Neuronal stem cell (in vitro differentiated cells): ENCODE results near the gene PHKG1.
"Not testable (repeated sequence)": the region's sequence is repeated elsewhere in the genome, so short reads cannot be mapped to it uniquely, and the experiment has no call there.

Experiments
- DNase-seq: peaks from one replicate; pipeline ENCODE4 v3.0.0-alpha.2; 2013; ENCODE audit warnings: low spot score
- H2AFZ ChIP-seq: one replicate; pipeline ENCODE4 v1.6.1; 2013; ENCODE audit warnings: mild to moderate bottlenecking, low read length, inconsistent platforms
- H2AK5ac ChIP-seq: 2 replicates; pipeline ENCODE4 v1.6.1; 2013; ENCODE audit warnings: low read depth, mild to moderate bottlenecking, inconsistent platforms, low read length, moderate library complexity, mixed read lengths
- H2BK120ac ChIP-seq: 2 replicates; pipeline ENCODE4 v1.6.1; 2013; ENCODE audit warnings: low read depth, mild to moderate bottlenecking, inconsistent platforms, low read length, moderate library complexity, mixed read lengths
- H2BK12ac ChIP-seq: one replicate; pipeline ENCODE4 v1.6.1; 2013; ENCODE audit warnings: low read length, inconsistent platforms
- H2BK15ac ChIP-seq: 2 replicates; pipeline ENCODE4 v1.6.1; 2013; ENCODE audit warnings: mild to moderate bottlenecking, low read length, inconsistent platforms, mixed read lengths
- H2BK5ac ChIP-seq: one replicate; pipeline ENCODE4 v1.6.1; 2013; ENCODE audit warnings: inconsistent platforms, mild to moderate bottlenecking, low read length, moderate library complexity
- H3K14ac ChIP-seq: one replicate; pipeline ENCODE4 v1.6.1; 2013; ENCODE audit warnings: low read length, inconsistent platforms
- H3K18ac ChIP-seq: 2 replicates; pipeline ENCODE4 v1.6.1; 2013; ENCODE audit warnings: low read length, inconsistent platforms
- H3K23ac ChIP-seq: 2 replicates; pipeline ENCODE4 v1.6.1; 2013; ENCODE audit warnings: low read depth, mild to moderate bottlenecking, mixed read lengths, low read length, inconsistent platforms; ENCODE audit not compliant: poor library complexity
- H3K27ac ChIP-seq: replicated peaks from 3 replicates; pipeline ENCODE4 v1.5.1; 2013; ENCODE audit warnings: low read length, inconsistent platforms
- H3K27me3 ChIP-seq, 3 experiments: 2 replicates each; pipeline ENCODE4 v1.6.1; 2013; ENCODE audit warnings: low read length in 3 of 3, mild to moderate bottlenecking in 2 of 3, inconsistent platforms in 1 of 3, low read depth in 1 of 3, mixed read lengths in 1 of 3, moderate library complexity in 1 of 3; ENCODE audit not compliant: control insufficient read depth in 3 of 3, insufficient read depth in 3 of 3
- H3K36me3 ChIP-seq, 2 donors: replicated peaks in 1 of 2; 2 replicates each; pipeline ENCODE4 v1.6.1; 2013; ENCODE audit warnings: low read length in 2 of 2; ENCODE audit not compliant: control insufficient read depth in 2 of 2, insufficient read depth in 2 of 2
- H3K4ac ChIP-seq: 2 replicates; pipeline ENCODE4 v1.6.1; 2013; ENCODE audit warnings: inconsistent platforms, mild to moderate bottlenecking, low read length, moderate library complexity
- H3K4me1 ChIP-seq, 2 donors: 1 replicate in 1 of 2; 2 replicates in 1 of 2; pipeline ENCODE4 v1.6.1; 2013; ENCODE audit warnings: low read length in 2 of 2, low read depth in 1 of 2; ENCODE audit not compliant: control insufficient read depth in 2 of 2, insufficient read depth in 1 of 2
- H3K4me2 ChIP-seq: one replicate; pipeline ENCODE4 v1.6.1; 2013; ENCODE audit warnings: mild to moderate bottlenecking, low read length, inconsistent platforms; ENCODE audit not compliant: insufficient read depth, poor library complexity, severe bottlenecking
- H3K4me3 ChIP-seq, 2 donors: 2 replicates each; pipeline ENCODE4 v1.5.1; 2013; ENCODE audit warnings: low read length in 2 of 2, mild to moderate bottlenecking in 2 of 2, inconsistent platforms in 1 of 2, moderate library complexity in 1 of 2
- H3K79me1 ChIP-seq: one replicate; pipeline ENCODE4 v1.6.1; 2013; ENCODE audit warnings: low read depth, mild to moderate bottlenecking, inconsistent platforms, low read length, moderate library complexity
- H3K9ac ChIP-seq: one replicate; pipeline ENCODE4 v1.6.1; 2013; ENCODE audit warnings: mild to moderate bottlenecking, low read depth, low read length, inconsistent platforms; ENCODE audit not compliant: poor library complexity
- H3K9me3 ChIP-seq, 2 donors: replicated peaks in 1 of 2; 2 replicates each; pipeline versions ENCODE3 to v1.6.1; 2013; ENCODE audit warnings: low read length in 2 of 2, mild to moderate bottlenecking in 2 of 2, inconsistent platforms in 1 of 2, low read depth in 1 of 2, mixed read lengths in 1 of 2, moderate library complexity in 1 of 2; ENCODE audit not compliant: control insufficient read depth in 2 of 2, insufficient read depth in 1 of 2
- H4K8ac ChIP-seq: one replicate; pipeline ENCODE4 v1.6.1; 2013; ENCODE audit warnings: low read depth, mild to moderate bottlenecking, inconsistent platforms, low read length, moderate library complexity
- H4K91ac ChIP-seq: one replicate; pipeline ENCODE4 v1.6.1; 2013; ENCODE audit warnings: low read length, low read depth, mild to moderate bottlenecking, inconsistent platforms; ENCODE audit not compliant: poor library complexity
- WGBS, 2 donors: extraction: QIAGEN DNeasy Blood & Tissue Kit; methylation state at CpG; one replicate each; pipeline ENCODE4 v1.1.7; 2013; ENCODE audit warnings: missing lambda C conversion rate in 2 of 2, mixed read lengths in 1 of 2; ENCODE audit not compliant: insufficient read length in 2 of 2, insufficient replicate concordance in 1 of 2; ENCODE audit errors: extremely low coverage in 2 of 2; 5-methylcytosine and 5-hydroxymethylcytosine counted together

The PHKG1 gene

GRCh38 chr7:56048763-56049162 lies 44.0 kb downstream of the PHKG1 start:
- not testable (repeated sequence) for H4K91ac ChIP-seq, H3K9me3 ChIP-seq, H3K9ac ChIP-seq, H2BK120ac ChIP-seq, H3K27ac ChIP-seq, H3K23ac ChIP-seq, H3K14ac ChIP-seq, H2BK12ac ChIP-seq, H3K4me1 ChIP-seq, H3K4me2 ChIP-seq, H4K8ac ChIP-seq, H3K4me3 ChIP-seq, H2AFZ ChIP-seq, H3K27me3 ChIP-seq, H3K79me1 ChIP-seq, H2AK5ac ChIP-seq, DNase-seq, H2BK15ac ChIP-seq, H3K4ac ChIP-seq, H3K18ac ChIP-seq, H2BK5ac ChIP-seq
- H3K36me3 ChIP-seq = peaks cover 7 to 19% of the 10 kb centered on the region in 2 donors
- no CpG with 5 or more reads among the region's 8 CpGs for WGBS, 2 donors

GRCh38 chr7:56048245-56048644 lies 44.5 kb downstream of the PHKG1 start:
- Histone ChIP-seq H2AK5ac (no peak overlapping the region), H3K79me1 (peaks cover 2% of the 10 kb centered on the region), H3K36me3 (peaks cover 4 to 14% of the 10 kb centered on the region in 2 donors), H4K91ac (no peak overlapping the region), H3K18ac (no peak overlapping the region), H3K27me3 (no peaks in the 10 kb centered on the region), H2BK12ac (no peak overlapping the region), H4K8ac (no peak overlapping the region), H2BK15ac (no peak overlapping the region), H3K4ac (no peak overlapping the region), H3K4me3 (no peak overlapping the region), H3K9me3 (no peaks in the 10 kb centered on the region), H3K4me2 (no peak overlapping the region), H3K4me1 (peaks cover 3 to 6% of the 10 kb centered on the region in 2 donors), H2BK5ac (no peak overlapping the region), H2AFZ (no peak overlapping the region), H3K27ac (no peak overlapping the region), H3K9ac (no peak overlapping the region), H2BK120ac (no peak overlapping the region), H3K14ac (no peak overlapping the region), H3K23ac (no peak overlapping the region)
- DNase-seq = no peak
- no CpG with 5 or more reads among the region's 1 CpG for WGBS, 2 donors

- H3K27ac ChIP-seq, H3K27me3 ChIP-seq, H2BK5ac ChIP-seq, H3K23ac ChIP-seq, H3K4me2 ChIP-seq, H3K4me1 ChIP-seq, H2AFZ ChIP-seq, H2AK5ac ChIP-seq, H3K4me3 ChIP-seq, H3K18ac ChIP-seq, H4K91ac ChIP-seq, H3K4ac ChIP-seq, H3K14ac ChIP-seq, H3K79me1 ChIP-seq, H3K9ac ChIP-seq, DNase-seq, H4K8ac ChIP-seq, H2BK12ac ChIP-seq, H2BK120ac ChIP-seq, H2BK15ac ChIP-seq, H3K9me3 ChIP-seq: not testable (repeated sequence)
- no CpG with 5 or more reads among the region's 11 CpGs for WGBS, 2 donors
- peaks cover under 1 to 14% of the 10 kb centered on the region in 2 donors for H3K36me3 ChIP-seq
These were observed 45.2 kb downstream of the PHKG1 start for GRCh38 chr7:56047446-56048116.

- no peak overlapping the region for H3K23ac ChIP-seq
- H3K18ac ChIP-seq = no peak overlapping the region
- no peaks in the 10 kb centered on the region for H3K27me3 ChIP-seq
- no peak overlapping the region for H3K9ac ChIP-seq
- H3K79me1 ChIP-seq = peaks cover 2% of the 10 kb centered on the region
- H3K4ac ChIP-seq = no peak overlapping the region
- H2BK12ac ChIP-seq = no peak overlapping the region
- no peak overlapping the region for H3K4me2 ChIP-seq
- no peak overlapping the region for H2BK120ac ChIP-seq
- peaks cover 0 to 5% of the 10 kb centered on the region in 2 donors for H3K4me1 ChIP-seq
- no peak overlapping the region for H3K14ac ChIP-seq
- no peak overlapping the region for H2BK15ac ChIP-seq
- no peaks in the 10 kb centered on the region for H3K9me3 ChIP-seq
- H2BK5ac ChIP-seq = no peak overlapping the region
- H4K8ac ChIP-seq = no peak overlapping the region
- H2AFZ ChIP-seq = no peak overlapping the region
- no peak for DNase-seq
- no peak overlapping the region for H3K4me3 ChIP-seq
- H2AK5ac ChIP-seq = no peak overlapping the region
- WGBS, 2 donors = no CpG with 5 or more reads among the region's 5 CpGs
- peaks cover 4 to 18% of the 10 kb centered on the region in 2 donors for H3K36me3 ChIP-seq
- H4K91ac ChIP-seq = no peak overlapping the region
- no peak overlapping the region for H3K27ac ChIP-seq
These were observed 45.9 kb downstream of the PHKG1 start for GRCh38 chr7:56046721-56047445.
